PC-3 (cell line): Measurements from ENCODE around the gene USP20. TPM values are rescaled to one million over a fixed set of nuclear protein-coding genes. Genes with fewer than 3 reads are reported as not detected.

Experiments
- ATAC-seq: fragments of 200-7000 bp; cut with Tn5 transposase; 2 replicates; pipeline ENCODE4 v1.9.1; 2020; ENCODE audit warnings: mild to moderate bottlenecking, moderate library complexity
- BruUV-seq: library from RNA; stranded (reverse); fragments of 400-500 nt; replicated peaks from 2 replicates; lab custom pipeline; 2021; lab: Mats Ljungman, UMichigan
- CTCF ChIA-PET: fragments of 300-600 bp; sonication (Branson Sonifier 250); formaldehyde crosslinking; loops from one replicate; lab custom pipeline; 2022; ENCODE audit warnings: antibody characterized with exemption; lab: Charles Lee
- POLR2A ChIA-PET: fragments of 300-600 bp; sonication (Branson Sonifier 250); formaldehyde crosslinking; loops from one replicate; lab custom pipeline; 2022; ENCODE audit warnings: antibody characterized with exemption; ENCODE audit not compliant: unreplicated experiment; lab: Charles Lee
- DNase-seq: peaks from one replicate; pipeline ENCODE4 v3.0.0-alpha.2; 2015
- H2AFZ ChIP-seq: fragments of 300-600 bp; sonication (generic); 2 replicates; pipeline ENCODE4 v1.6.0; 2016; ENCODE audit warnings: antibody characterized with exemption, low read length
- H3F3A ChIP-seq: fragments of 300-600 bp; sonication (generic); one replicate; pipeline ENCODE4 v1.6.0; 2017; ENCODE audit warnings: antibody characterized with exemption, low read length, control low read depth, mild to moderate bottlenecking; ENCODE audit not compliant: unreplicated experiment
- H3K27ac ChIP-seq: fragments of 300-600 bp; sonication (generic); 2 replicates; pipeline ENCODE4 v1.5.1; 2016; ENCODE audit warnings: mild to moderate bottlenecking, low read length
- H3K27me3 ChIP-seq: fragments of 300-600 bp; sonication (generic); 2 replicates; pipeline ENCODE4 v1.6.1; 2016; ENCODE audit warnings: low read length, mixed read lengths
- H3K36me3 ChIP-seq: fragments of 300-600 bp; sonication (generic); 2 replicates; pipeline ENCODE4 v1.6.1; 2016; ENCODE audit warnings: low read depth, mixed run types, low read length, mixed read lengths
- H3K4me1 ChIP-seq: fragments of 300-600 bp; sonication (generic); 2 replicates; pipeline ENCODE4 v1.5.1; 2016; ENCODE audit warnings: low read length; ENCODE audit not compliant: insufficient read depth
- H3K4me2 ChIP-seq: fragments of 300-600 bp; sonication (generic); 2 replicates; pipeline ENCODE4 v1.6.0; 2016; ENCODE audit warnings: low read length
- H3K4me3 ChIP-seq: fragments of 300-600 bp; sonication (generic); 2 replicates; pipeline ENCODE4 v1.5.1; 2016; ENCODE audit warnings: mild to moderate bottlenecking, low read length, mixed read lengths
- H3K79me2 ChIP-seq: fragments of 300-600 bp; sonication (generic); 2 replicates; pipeline ENCODE4 v1.6.1; 2017; ENCODE audit warnings: low read length, mixed read lengths
- H3K9ac ChIP-seq: fragments of 300-600 bp; sonication (generic); 2 replicates; pipeline ENCODE4 v1.6.0; 2016; ENCODE audit warnings: mild to moderate bottlenecking, low read length
- H3K9me2 ChIP-seq: fragments of 300-600 bp; sonication (generic); replicated peaks from 2 replicates; pipeline ENCODE4 v1.6.1; 2016; ENCODE audit warnings: mixed run types, low read length, mixed read lengths
- H3K9me3 ChIP-seq: fragments of 300-600 bp; sonication (generic); 2 replicates; pipeline ENCODE4 v1.6.1; 2016; ENCODE audit warnings: low read length, mixed read lengths
- H4K20me1 ChIP-seq: fragments of 300-600 bp; sonication (generic); 2 replicates; pipeline ENCODE4 v1.6.1; 2016; ENCODE audit warnings: low read length, mixed read lengths
- CTCF ChIP-seq: fragments of 300-600 bp; sonication (generic); conservative IDR thresholded peaks from 2 replicates; pipeline ENCODE4 v1.5.1; 2017; ENCODE audit warnings: antibody characterized with exemption, low read depth, mild to moderate bottlenecking, low read length
- EZH2 ChIP-seq: fragments of 300-600 bp; sonication (generic); IDR thresholded peaks from one replicate; pipeline ENCODE4 v1.6.1; 2017; ENCODE audit warnings: antibody characterized with exemption, mild to moderate bottlenecking, low read length; ENCODE audit not compliant: unreplicated experiment
- EZH2phosphoT487 ChIP-seq: fragments of 300-600 bp; sonication (generic); IDR thresholded peaks from 2 replicates; pipeline ENCODE4 v1.6.1; 2018; ENCODE audit warnings: mild to moderate bottlenecking, antibody characterized with exemption, low read length, borderline replicate concordance
- intact Hi-C: fragments of 100-400 bp; cut with micrococcal nuclease; formaldehyde crosslinking; loops from 2 replicates; pipeline ENCODE4 v1.9.0; 2023
- total RNA-seq: library from RNA; depleted of rRNA; stranded (reverse); fragments of >200 nt; gene quantifications from 2 replicates; pipeline ENCODE4 v1.2.3, GENCODE V29; 2014

USP20 gene
- total RNA-seq, 1 experiment from 2014 or later = 15.0 TPM

GRCh38 chr9:129894120-129894823, 59.0 kb downstream of the USP20 start:
- no peaks in the 10 kb centered on the region for H3K9me3 ChIP-seq
- H3K4me2 ChIP-seq = no peak overlapping the region
- no peak overlapping the region for H3K4me3 ChIP-seq
- ChIA-PET POLR2A (no interaction called here), CTCF (no interaction called here)
- ATAC-seq (no peak), DNase-seq (no peak)
- H2AFZ ChIP-seq = no peak overlapping the region
- H3K4me1 ChIP-seq = no peaks in the 10 kb centered on the region
- no peaks in the 10 kb centered on the region for H4K20me1 ChIP-seq
- peaks cover 7% of the 10 kb centered on the region; the same call in 1 of the 2 replicates for H3K36me3 ChIP-seq
- no peak for TF ChIP-seq EZH2phosphoT487
- no peak for TF ChIP-seq EZH2
- TF ChIP-seq CTCF = no peak
- intact Hi-C loops = no loop called here
- no TSS peak for BruUV-seq
- H3F3A ChIP-seq = no peaks in the 10 kb centered on the region
- H3K9me2 ChIP-seq = no peaks in the 10 kb centered on the region
- no peaks in the 10 kb centered on the region for H3K79me2 ChIP-seq
- H3K27ac ChIP-seq = no peak overlapping the region
- H3K27me3 ChIP-seq = no peaks in the 10 kb centered on the region
- H3K9ac ChIP-seq = no peak overlapping the region

GRCh38 chr9:129895376-129896268, 60.4 kb downstream of the USP20 start:
- CTCF ChIA-PET = no interaction called here
- no TSS peak for BruUV-seq
- DNase-seq (no peak), ATAC-seq (no peak)
- no peak overlapping the region for H3K4me2 ChIP-seq
- no peaks in the 10 kb centered on the region for H3K27me3 ChIP-seq
- POLR2A ChIA-PET = no interaction called here
- H2AFZ ChIP-seq = no peak overlapping the region
- no peaks in the 10 kb centered on the region for H3K9me3 ChIP-seq
- TF ChIP-seq EZH2phosphoT487 (no peak), EZH2 (no peak), CTCF (no peak)
- intact Hi-C loops = no loop called here
- no peaks in the 10 kb centered on the region for H4K20me1 ChIP-seq
- no peak overlapping the region for H3K4me3 ChIP-seq
- no peaks in the 10 kb centered on the region for H3K79me2 ChIP-seq
- H3K9me2 ChIP-seq = no peaks in the 10 kb centered on the region
- no peaks in the 10 kb centered on the region for H3K4me1 ChIP-seq
- no peak overlapping the region for H3K9ac ChIP-seq
- no peak overlapping the region for H3K27ac ChIP-seq
- H3K36me3 ChIP-seq = peaks cover 6% of the 10 kb centered on the region; the same call in 1 of the 2 replicates
- no peaks in the 10 kb centered on the region for H3F3A ChIP-seq
